ENCODE measurements around the gene TES. TPM values are rescaled to one million over a fixed set of nuclear protein-coding genes. Genes with fewer than 3 reads are reported as not detected.

TES gene
- total RNA-seq, 1 experiment from 2014 or later: 28.2 TPM

DNA sequence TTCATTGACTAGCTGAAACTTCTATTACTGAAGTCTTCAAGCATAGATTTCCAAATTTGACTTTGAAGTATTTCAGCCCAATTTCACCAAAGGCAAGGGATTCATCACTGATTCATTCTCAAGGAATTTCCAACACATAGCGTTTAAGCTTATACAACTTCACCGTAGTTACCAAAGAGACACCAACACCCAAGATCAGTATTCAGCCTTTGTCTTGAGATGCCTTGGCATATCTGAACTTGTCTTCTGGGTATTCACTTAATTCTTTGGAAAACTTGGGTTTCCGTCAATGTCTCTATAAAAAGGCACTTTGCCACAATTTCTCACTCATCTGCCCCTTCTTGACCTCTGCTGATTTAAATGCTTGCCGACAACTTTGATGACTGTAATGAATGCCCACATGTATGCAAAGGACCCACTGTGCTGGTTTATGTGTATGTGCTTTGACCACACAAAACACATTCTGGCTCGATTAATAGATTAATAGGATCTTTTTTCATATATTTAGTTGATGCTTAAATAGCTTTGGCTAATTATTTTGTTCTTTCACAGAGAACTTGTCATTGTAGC is 49.6 kb downstream of the TES start:
- H3T11ph ChIP-seq (ENCODE audit: low read length): no peak overlapping the region
- H3K27me3 ChIP-seq (ENCODE audit: insufficient read depth, low read length): no peaks in the 10 kb centered on the region
- no peak overlapping the region for H2BK20ac ChIP-seq (ENCODE audit: low read depth, low read length, poor library complexity, severe bottlenecking)
- H3K56ac ChIP-seq (ENCODE audit: insufficient read length, low read depth, low read length): no peak overlapping the region
- Mint-ChIP-seq H3K36me3 (ENCODE audit: insufficient read depth in 1 of 3, low read depth in 3 of 3) (peaks cover 0 to 3% (median 0%) of the 10 kb centered on the region in 3 experiments; a peak in 2 of 7 replicates), H3K27ac (no peak overlapping the region), H3K9me3 (no peaks in the 10 kb centered on the region), H3K4me3 (no peak overlapping the region), H3K27me3 (ENCODE audit: low read depth) (no peaks in the 10 kb centered on the region), H3K4me1 (no peaks in the 10 kb centered on the region; a peak in 1 of 4 replicates)
- H2BK5ac ChIP-seq (ENCODE audit: insufficient read length, low read length): no peak overlapping the region
- no peak overlapping the region for H2AK5ac ChIP-seq (ENCODE audit: insufficient read length, low read length)
- WGBS (ENCODE audit: extremely low coverage, insufficient read length, low lambda C conversion rate): no CpG with 5 or more reads among the region's 5 CpGs
- no peak overlapping the region for H2BK12ac ChIP-seq (ENCODE audit: insufficient read length, low read depth, low read length)
- no peak overlapping the region for H3K4me2 ChIP-seq (ENCODE audit: insufficient read depth, insufficient read length, low read length)
- no peak overlapping the region for H4K91ac ChIP-seq (ENCODE audit: insufficient read length, low read depth, low read length)
- no peaks in the 10 kb centered on the region for H3K4me1 ChIP-seq (ENCODE audit: insufficient read depth, low read length)
- no peak overlapping the region for H2BK120ac ChIP-seq (ENCODE audit: low read depth, low read length, poor library complexity, severe bottlenecking)
- no peak overlapping the region for H4K5ac ChIP-seq (ENCODE audit: insufficient read length, low read depth, low read length)
- H3K23me2 ChIP-seq (ENCODE audit: insufficient read length, low read depth, low read length, poor library complexity, severe bottlenecking): no peaks in the 10 kb centered on the region
- no peak overlapping the region for H3K9ac ChIP-seq (ENCODE audit: extremely low read depth, insufficient read length, low read length)
- no peaks in the 10 kb centered on the region for H3K79me1 ChIP-seq (ENCODE audit: insufficient read depth, low read depth, low read length, poor library complexity, severe bottlenecking)
- no peak for DNase-seq
- H3K9me3 ChIP-seq (ENCODE audit: control insufficient read depth, low read depth, low read length): no peaks in the 10 kb centered on the region
- no peak overlapping the region for H2AFZ ChIP-seq (ENCODE audit: low read length)
- no peaks in the 10 kb centered on the region for H4K20me1 ChIP-seq (ENCODE audit: control insufficient read depth, insufficient read depth, insufficient read length)
- no peaks in the 10 kb centered on the region for H3K79me2 ChIP-seq (ENCODE audit: insufficient read depth, low read length)
- no peak overlapping the region for H3K27ac ChIP-seq (ENCODE audit: insufficient read length, low read depth, low read length)
- H3K14ac ChIP-seq (ENCODE audit: insufficient read depth, low read length): no peak overlapping the region
- no peak overlapping the region for H3K18ac ChIP-seq (ENCODE audit: insufficient read length, low read depth, low read length)
- no peak overlapping the region for H3K23ac ChIP-seq (ENCODE audit: insufficient read length, low read depth, low read length)
- H2BK15ac ChIP-seq (ENCODE audit: low read depth, low read length): no peak overlapping the region
- no peak overlapping the region for H4K8ac ChIP-seq (replicated peaks; ENCODE audit: insufficient read length, low read depth, low read length)
- no peak for TF ChIP-seq CTCF (conservative IDR thresholded peaks at IDR 0.05)
- no peak overlapping the region for H3K4ac ChIP-seq (ENCODE audit: low read depth, low read length)
